ENCODE data around the gene RIMBP2. TPM values are rescaled to one million over a fixed set of nuclear protein-coding genes. Genes with fewer than 3 reads are reported as not detected.

The RIMBP2 gene
- total and polyA plus RNA-seq, 9 donors, result 1.1 to 16.2 (median 3.5) TPM

GRCh38 chr12:130434560-130434959 is 281.5 kb downstream of the RIMBP2 start:
- Histone ChIP-seq H3K36me3 (no peaks in the 10 kb centered on the region), H3K27me3 (no peaks in the 10 kb centered on the region), H3K9me3 (no peaks in the 10 kb centered on the region), H3K4me1 (ENCODE audit: insufficient read depth) (no peaks in the 10 kb centered on the region), H3K27ac (no peak overlapping the region), H3K4me3 (no peak overlapping the region)
- DNase-seq, result peak in 1 of 5 donors; percentile 20
- WGBS, 3 donors, result 86 to 92% (median 91%) methylated on average over 22 of the region's 22 CpGs
- no peak for TF ChIP-seq CTCF (IDR thresholded peaks at IDR 0.05)
- TF ChIP-seq POLR2A (IDR thresholded peaks at IDR 0.05), result no peak
- no peak for TF ChIP-seq EP300 (IDR thresholded peaks at IDR 0.05)
- intact Hi-C loops (cut with DNase I), result no loop called here

GRCh38 chr12:130433834-130434233 is 282.3 kb downstream of the RIMBP2 start:
- H3K27ac ChIP-seq, result no peak overlapping the region
- H3K4me1 ChIP-seq (ENCODE audit: insufficient read depth), result no peaks in the 10 kb centered on the region
- no peaks in the 10 kb centered on the region for H3K36me3 ChIP-seq
- TF ChIP-seq EP300 (IDR thresholded peaks at IDR 0.05) (no peak), POLR2A (IDR thresholded peaks at IDR 0.05) (no peak), CTCF (IDR thresholded peaks at IDR 0.05) (no peak)
- peak in 1 of 5 donors; percentile 5 for DNase-seq
- H3K4me3 ChIP-seq, result no peak overlapping the region
- 91 to 94% (median 93%) methylated on average over 13 of the region's 13 CpGs for WGBS, 3 donors
- intact Hi-C loops (cut with DNase I), result no loop called here
- no peaks in the 10 kb centered on the region for H3K27me3 ChIP-seq
- no peaks in the 10 kb centered on the region for H3K9me3 ChIP-seq

GRCh38 chr12:130433411-130433810 is 282.7 kb downstream of the RIMBP2 start:
- peak in 1 of 5 donors; percentile 5 for DNase-seq
- TF ChIP-seq EP300 (IDR thresholded peaks at IDR 0.05), result no peak
- TF ChIP-seq CTCF (IDR thresholded peaks at IDR 0.05), result no peak
- 91 to 96% (median 95%) methylated on average over 6 of the region's 6 CpGs for WGBS, 3 donors

GRCh38 chr12:130431176-130431575 is 284.9 kb downstream of the RIMBP2 start:
- no peak for DNase-seq
- H3K27me3 ChIP-seq, result no peaks in the 10 kb centered on the region
- whole genome bisulfite sequencing, 3 donors, result 93 to 94% (median 94%) methylated on average over 11 of the region's 11 CpGs
- no peaks in the 10 kb centered on the region for H3K4me1 ChIP-seq (ENCODE audit: insufficient read depth)
- TF ChIP-seq CTCF (IDR thresholded peaks at IDR 0.05) (no peak), POLR2A (IDR thresholded peaks at IDR 0.05) (no peak), EP300 (IDR thresholded peaks at IDR 0.05) (no peak)
- intact Hi-C loops (cut with DNase I), result no loop called here
- H3K27ac ChIP-seq, result no peak overlapping the region
- no peaks in the 10 kb centered on the region for H3K36me3 ChIP-seq
- H3K4me3 ChIP-seq, result no peak overlapping the region
- no peaks in the 10 kb centered on the region for H3K9me3 ChIP-seq

More at GRCh38 chr12:130433411-130433810, 282.7 kb downstream of the RIMBP2 start:
- Histone ChIP-seq H3K36me3 (no peaks in the 10 kb centered on the region), H3K9me3 (no peaks in the 10 kb centered on the region), H3K4me3 (no peak overlapping the region), H3K27ac (no peak overlapping the region), H3K27me3 (no peaks in the 10 kb centered on the region), H3K4me1 (ENCODE audit: insufficient read depth) (no peaks in the 10 kb centered on the region)
- intact Hi-C loops (cut with DNase I), result no loop called here
